GM23338 (cell line): ENCODE results near the gene GNPTG. TPM values are rescaled to one million over a fixed set of nuclear protein-coding genes. Genes with fewer than 3 reads are reported as not detected.

Experiments used
- ATAC-seq: fragments of 200-7000 bp; cut with Tn5 transposase; 3 replicates; pipeline ENCODE4 v1.9.1; 2020
- DNase-seq: peaks from one replicate; pipeline ENCODE4 v3.0.0-alpha.2; 2015; ENCODE audit warnings: low spot score
- H2AFZ ChIP-seq: fragments of 200-600 bp; sonication (generic); 2 replicates; pipeline ENCODE4 v1.8.0; 2016; ENCODE audit warnings: antibody characterized with exemption, mild to moderate bottlenecking, moderate library complexity
- H3F3A ChIP-seq: fragments of 200-600 bp; sonication (generic); replicated peaks from 2 replicates; pipeline ENCODE4 v1.8.0; 2017; ENCODE audit warnings: antibody characterized with exemption, mixed run types, low read depth
- H3K27ac ChIP-seq: fragments of 200-600 bp; sonication (generic); 2 replicates; pipeline ENCODE4 v1.6.1; 2016; ENCODE audit warnings: low read depth
- H3K27me3 ChIP-seq: fragments of 200-600 bp; sonication (generic); 2 replicates; pipeline ENCODE4 v1.8.0; 2016; ENCODE audit warnings: mild to moderate bottlenecking, mixed run types, moderate library complexity; ENCODE audit not compliant: insufficient read depth
- H3K36me3 ChIP-seq: fragments of 200-600 bp; sonication (generic); 2 replicates; pipeline ENCODE4 v1.8.0; 2016; ENCODE audit warnings: mild to moderate bottlenecking; ENCODE audit not compliant: insufficient read depth
- H3K4me1 ChIP-seq: fragments of 200-600 bp; sonication (generic); 2 replicates; pipeline ENCODE4 v1.8.0; 2016; ENCODE audit warnings: mild to moderate bottlenecking, moderate library complexity; ENCODE audit not compliant: insufficient read depth
- H3K4me2 ChIP-seq: fragments of 200-600 bp; sonication (generic); 2 replicates; pipeline ENCODE4 v1.7.1; 2017; ENCODE audit warnings: mixed run types
- H3K4me3 ChIP-seq: fragments of 200-600 bp; sonication (generic); 2 replicates; pipeline ENCODE4 v1.6.1; 2016; ENCODE audit warnings: mixed run types
- H3K79me2 ChIP-seq: fragments of 200-600 bp; sonication (generic); replicated peaks from 2 replicates; pipeline ENCODE4 v1.8.0; 2017; ENCODE audit warnings: mild to moderate bottlenecking; ENCODE audit not compliant: insufficient read depth
- H3K9me2 ChIP-seq: fragments of 200-600 bp; sonication (generic); 2 replicates; pipeline ENCODE4 v1.8.0; 2017; ENCODE audit not compliant: insufficient read depth
- H4K20me1 ChIP-seq: fragments of 200-600 bp; sonication (generic); replicated peaks from 2 replicates; pipeline ENCODE4 v1.8.0; 2017; ENCODE audit warnings: mild to moderate bottlenecking; ENCODE audit not compliant: insufficient read depth
- H3K27ac Mint-ChIP-seq: 2 replicates; pipeline ENCODE4 v1.8.0; 2020; ENCODE audit warnings: inconsistent platforms, mild to moderate bottlenecking, moderate library complexity, mixed read lengths
- H3K27me3 Mint-ChIP-seq: 3 replicates; pipeline ENCODE4 v1.8.0; 2022; ENCODE audit warnings: low read depth, mild to moderate bottlenecking, moderate library complexity, mixed read lengths, inconsistent platforms; ENCODE audit not compliant: insufficient read depth, poor library complexity
- H3K36me3 Mint-ChIP-seq: 3 replicates; pipeline ENCODE4 v1.8.0; 2021; ENCODE audit warnings: low read depth, mild to moderate bottlenecking, inconsistent platforms, moderate library complexity, mixed read lengths
- H3K4me1 Mint-ChIP-seq: 3 replicates; pipeline ENCODE4 v1.8.0; 2020; ENCODE audit warnings: mild to moderate bottlenecking, inconsistent platforms, mixed read lengths
- H3K4me3 Mint-ChIP-seq: 3 replicates; pipeline ENCODE4 v1.8.0; 2021; ENCODE audit warnings: moderate library complexity, mild to moderate bottlenecking, inconsistent platforms, mixed read lengths
- H3K9me3 Mint-ChIP-seq: 3 replicates; pipeline ENCODE4 v1.8.0; 2020; ENCODE audit warnings: moderate library complexity, mild to moderate bottlenecking, inconsistent platforms, mixed read lengths
- EZH2phosphoT487 ChIP-seq: fragments of 200-600 bp; sonication (generic); IDR thresholded peaks from one replicate; pipeline ENCODE4 v1.8.1; 2018; ENCODE audit warnings: antibody characterized with exemption; ENCODE audit not compliant: unreplicated experiment
- JUNB ChIP-seq: IDR thresholded peaks from one replicate; pipeline ENCODE4 v1.6.1; 2016; ENCODE audit warnings: antibody characterized with exemption; ENCODE audit not compliant: unreplicated experiment
- POLR2AphosphoS5 ChIP-seq: IDR thresholded peaks from 2 replicates; pipeline ENCODE4 v1.6.1; 2016; ENCODE audit warnings: antibody characterized with exemption, low read depth
- ZNF114 ChIP-seq: fragments of 250-450 bp; sonication (Bioruptor Pico); IDR thresholded peaks from 2 replicates; pipeline ENCODE4 v1.5.0; 2020; ENCODE audit warnings: mild to moderate bottlenecking, moderate library complexity
- polyA plus RNA-seq: library from polyadenylated mRNA; unstranded; fragments of >200 nt; fragmentation: Nextera tagmentation; extraction: Ambion mirVana; gene quantifications from 2 replicates; pipeline ENCODE4 v1.2.1, GENCODE V29; 2016
- total RNA-seq: library from RNA; depleted of rRNA; stranded (reverse); fragments of >200 nt; shearing (Covaris generic); gene quantifications from 2 replicates; pipeline ENCODE4 v1.2.3, GENCODE V29; 2014
- TF ChIP-seq, protein P1 (sequence below): IDR thresholded peaks from 2 replicates; pipeline ENCODE4 v1.6.1; 2016; ENCODE audit warnings: antibody characterized with exemption
- TF ChIP-seq, protein P2 (sequence below), 2 experiments: fragments of 200-600 bp in 1 of 2; sonication (generic) in 1 of 2; conservative IDR thresholded peaks; 2 replicates each; pipeline versions ENCODE4 v1.5.1 to v1.6.1; 2016 to 2017; ENCODE audit warnings: antibody characterized with exemption in 2 of 2, low read depth in 2 of 2, mild to moderate bottlenecking in 2 of 2, moderate library complexity in 1 of 2

GNPTG gene
- total and polyA plus RNA-seq, 2 experiments from 2014 or later = 23.3 to 41.0 TPM

DNA sequence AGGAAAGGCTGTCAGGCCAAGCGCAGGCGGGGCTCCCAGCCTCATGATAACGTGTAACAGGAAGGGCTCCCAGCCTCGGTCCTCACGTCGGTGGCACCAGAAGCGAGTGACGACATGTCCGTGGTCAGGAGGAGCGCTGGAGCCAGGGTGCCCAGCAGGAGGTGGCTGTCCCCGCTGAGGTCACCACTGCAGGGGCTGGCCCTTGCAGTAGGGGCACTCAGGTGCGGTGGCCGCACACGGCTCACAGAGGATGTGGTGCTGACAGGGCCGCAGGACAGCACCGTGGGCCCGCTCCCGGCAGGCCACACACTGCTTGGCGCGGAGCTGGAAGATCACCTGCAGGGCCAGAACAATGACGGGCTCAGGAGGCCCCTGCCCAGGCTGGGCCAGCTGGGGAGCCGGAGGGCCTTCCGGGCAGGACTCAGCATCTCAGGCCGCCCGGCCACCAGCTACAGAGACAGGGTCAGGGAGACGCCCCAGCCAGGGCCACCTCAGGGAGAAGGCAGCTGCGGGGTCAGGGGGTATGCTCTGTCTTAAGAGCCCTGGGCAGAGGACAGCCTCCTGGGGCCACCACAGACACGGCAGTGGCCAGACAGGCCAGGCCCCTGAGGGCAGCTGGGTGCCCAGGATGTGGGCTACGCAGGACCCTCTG, 14.5 kb downstream of the GNPTG start:
- H3K36me3 Mint-ChIP-seq = peaks cover 49% of the 10 kb centered on the region
- no peak for TF ChIP-seq EZH2phosphoT487
- TF ChIP-seq, protein P1, sequence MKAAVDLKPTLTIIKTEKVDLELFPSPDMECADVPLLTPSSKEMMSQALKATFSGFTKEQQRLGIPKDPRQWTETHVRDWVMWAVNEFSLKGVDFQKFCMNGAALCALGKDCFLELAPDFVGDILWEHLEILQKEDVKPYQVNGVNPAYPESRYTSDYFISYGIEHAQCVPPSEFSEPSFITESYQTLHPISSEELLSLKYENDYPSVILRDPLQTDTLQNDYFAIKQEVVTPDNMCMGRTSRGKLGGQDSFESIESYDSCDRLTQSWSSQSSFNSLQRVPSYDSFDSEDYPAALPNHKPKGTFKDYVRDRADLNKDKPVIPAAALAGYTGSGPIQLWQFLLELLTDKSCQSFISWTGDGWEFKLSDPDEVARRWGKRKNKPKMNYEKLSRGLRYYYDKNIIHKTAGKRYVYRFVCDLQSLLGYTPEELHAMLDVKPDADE = no peak
- TF ChIP-seq JUNB = no peak
- no peak for TF ChIP-seq POLR2AphosphoS5
- Histone ChIP-seq H3K79me2 (peaks cover 16% of the 10 kb centered on the region), H3K4me3 (no peak overlapping the region), H2AFZ (no peak overlapping the region), H3K27ac (no peak overlapping the region), H3K9me2 (no peaks in the 10 kb centered on the region), H4K20me1 (peaks cover 15% of the 10 kb centered on the region), H3K36me3 (peaks cover 8% of the 10 kb centered on the region; the same call in 1 of the 2 replicates), H3K4me2 (no peak overlapping the region), H3K27me3 (no peaks in the 10 kb centered on the region), H3F3A (peaks cover 19% of the 10 kb centered on the region), H3K4me1 (no peaks in the 10 kb centered on the region)
- H3K4me3 Mint-ChIP-seq = no peak overlapping the region
- no peak for ATAC-seq
- no peak overlapping the region for H3K27ac Mint-ChIP-seq
- DNase-seq = no peak
- H3K4me1 Mint-ChIP-seq = peaks cover 2% of the 10 kb centered on the region; the same call in 1 of the 3 replicates
- H3K27me3 Mint-ChIP-seq = peaks cover 9% of the 10 kb centered on the region
- H3K9me3 Mint-ChIP-seq = no peaks in the 10 kb centered on the region

DNA sequence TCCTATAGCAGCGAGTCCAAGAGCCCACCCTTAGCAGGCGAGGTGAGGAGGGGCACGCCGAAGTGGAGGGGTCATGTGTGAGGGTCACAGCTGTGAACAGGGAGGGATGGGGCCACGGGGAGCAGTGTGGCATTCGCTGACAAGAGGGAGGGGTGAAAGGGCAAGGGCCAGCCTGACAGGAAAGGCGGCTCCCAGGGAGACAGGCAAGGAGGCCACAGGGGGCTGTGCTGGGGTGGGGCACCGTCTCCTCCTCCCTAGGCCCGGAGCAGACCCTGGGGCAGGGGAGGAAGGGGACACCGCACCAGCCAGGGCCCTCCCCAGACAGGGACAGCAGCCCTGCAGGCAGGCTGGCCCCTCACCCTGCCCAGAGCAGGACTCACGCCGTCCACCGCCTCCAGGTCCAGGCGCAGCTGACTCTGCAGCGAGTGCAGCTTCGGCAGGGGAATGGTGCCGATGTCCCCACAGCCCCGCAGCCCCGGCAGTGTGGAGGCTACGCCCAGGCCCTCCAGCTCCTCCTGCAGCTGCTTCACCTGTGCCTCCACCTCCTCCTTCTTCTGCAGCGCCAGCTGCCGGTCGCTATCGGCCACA, 15.1 kb downstream of the GNPTG start:
- peaks cover 2% of the 10 kb centered on the region; the same call in 2 of the 3 replicates for H3K4me1 Mint-ChIP-seq
- H2AFZ ChIP-seq = no peak overlapping the region
- ATAC-seq = no peak

More for the DNA sequence above, 15.1 kb downstream of the GNPTG start:
- H3K4me2 ChIP-seq = no peak overlapping the region
- peaks cover 44% of the 10 kb centered on the region for H3K36me3 Mint-ChIP-seq
- H3K27ac ChIP-seq = no peak overlapping the region
- H3K27me3 ChIP-seq = no peaks in the 10 kb centered on the region
- TF ChIP-seq ZNF114 = no peak
- TF ChIP-seq, protein P2, sequence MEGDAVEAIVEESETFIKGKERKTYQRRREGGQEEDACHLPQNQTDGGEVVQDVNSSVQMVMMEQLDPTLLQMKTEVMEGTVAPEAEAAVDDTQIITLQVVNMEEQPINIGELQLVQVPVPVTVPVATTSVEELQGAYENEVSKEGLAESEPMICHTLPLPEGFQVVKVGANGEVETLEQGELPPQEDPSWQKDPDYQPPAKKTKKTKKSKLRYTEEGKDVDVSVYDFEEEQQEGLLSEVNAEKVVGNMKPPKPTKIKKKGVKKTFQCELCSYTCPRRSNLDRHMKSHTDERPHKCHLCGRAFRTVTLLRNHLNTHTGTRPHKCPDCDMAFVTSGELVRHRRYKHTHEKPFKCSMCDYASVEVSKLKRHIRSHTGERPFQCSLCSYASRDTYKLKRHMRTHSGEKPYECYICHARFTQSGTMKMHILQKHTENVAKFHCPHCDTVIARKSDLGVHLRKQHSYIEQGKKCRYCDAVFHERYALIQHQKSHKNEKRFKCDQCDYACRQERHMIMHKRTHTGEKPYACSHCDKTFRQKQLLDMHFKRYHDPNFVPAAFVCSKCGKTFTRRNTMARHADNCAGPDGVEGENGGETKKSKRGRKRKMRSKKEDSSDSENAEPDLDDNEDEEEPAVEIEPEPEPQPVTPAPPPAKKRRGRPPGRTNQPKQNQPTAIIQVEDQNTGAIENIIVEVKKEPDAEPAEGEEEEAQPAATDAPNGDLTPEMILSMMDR (conservative IDR thresholded peaks at IDR 0.05; ENCODE audit: low read depth in 2 of 2) = 0 out of 4 replicates have a peak, but pooled peaks of 1 of the 2 experiments have one; percentile 10
- peaks cover 19% of the 10 kb centered on the region for H3F3A ChIP-seq
- peaks cover 8% of the 10 kb centered on the region; the same call in 1 of the 2 replicates for H3K36me3 ChIP-seq
- H3K79me2 ChIP-seq = peaks cover 10% of the 10 kb centered on the region
- DNase-seq = no peak
- H3K4me3 Mint-ChIP-seq = no peak overlapping the region
- peaks cover 9% of the 10 kb centered on the region for H3K27me3 Mint-ChIP-seq
- H4K20me1 ChIP-seq = peaks cover 15% of the 10 kb centered on the region
- H3K9me3 Mint-ChIP-seq = no peaks in the 10 kb centered on the region
- H3K4me1 ChIP-seq = no peaks in the 10 kb centered on the region
- no peak overlapping the region for H3K4me3 ChIP-seq
- no peak overlapping the region for H3K27ac Mint-ChIP-seq
- no peaks in the 10 kb centered on the region for H3K9me2 ChIP-seq
